GM20431 (cell line): ENCODE measurements around the gene OR5A2.
"Not testable (repeated sequence)": the region's sequence is repeated elsewhere in the genome, so short reads cannot be mapped to it uniquely, and the experiment has no call there.

Source experiments
- in situ Hi-C: fragments of 300-500 bp; cut with MseI, MboI; formaldehyde crosslinking; loops from one replicate; pipeline ENCODE4 v1.15.0; 2020; ENCODE audit warnings: low sequenced_read_pairs; ENCODE audit not compliant: unreplicated experiment

The OR5A2 gene

DNA sequence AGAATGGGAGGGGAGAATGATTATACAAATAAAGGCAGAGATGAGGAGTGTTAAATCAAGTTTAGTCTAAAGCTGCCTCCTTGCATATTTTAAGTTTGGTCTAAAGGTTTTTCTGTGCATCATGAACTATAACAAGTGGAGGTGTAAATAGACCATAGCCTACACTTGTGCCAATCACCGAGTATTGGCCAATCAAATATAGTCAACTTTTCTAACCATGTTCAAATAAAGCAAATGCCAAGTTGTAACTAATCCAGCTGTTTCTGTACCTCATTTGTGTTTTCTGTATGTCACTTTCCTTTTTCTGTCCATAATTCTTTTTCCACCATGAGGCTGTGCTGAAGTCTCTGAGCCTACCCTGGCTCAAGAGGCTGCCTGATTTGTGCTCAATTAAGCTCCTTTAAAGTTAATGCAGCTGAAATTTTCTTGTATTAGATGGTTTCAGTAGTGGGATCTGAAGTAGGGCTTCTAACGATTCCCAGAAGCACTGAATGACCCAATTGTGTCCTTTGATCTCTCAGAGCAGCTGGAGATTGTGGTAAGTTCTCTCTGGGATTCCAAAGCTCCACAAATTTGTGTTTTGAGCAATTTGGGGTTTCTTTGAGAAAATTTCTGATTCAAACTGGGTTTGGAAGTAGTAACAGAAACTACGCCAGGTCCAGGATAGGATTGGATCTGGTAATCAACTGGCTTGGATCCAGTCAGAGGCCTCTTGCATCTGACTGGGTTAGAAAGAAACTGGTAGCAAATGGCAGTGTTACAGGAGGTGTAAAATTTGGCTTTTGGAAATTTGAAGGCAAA, 25.6 kb downstream of the OR5A2 start:
- in situ Hi-C loops, result no loop called here

DNA sequence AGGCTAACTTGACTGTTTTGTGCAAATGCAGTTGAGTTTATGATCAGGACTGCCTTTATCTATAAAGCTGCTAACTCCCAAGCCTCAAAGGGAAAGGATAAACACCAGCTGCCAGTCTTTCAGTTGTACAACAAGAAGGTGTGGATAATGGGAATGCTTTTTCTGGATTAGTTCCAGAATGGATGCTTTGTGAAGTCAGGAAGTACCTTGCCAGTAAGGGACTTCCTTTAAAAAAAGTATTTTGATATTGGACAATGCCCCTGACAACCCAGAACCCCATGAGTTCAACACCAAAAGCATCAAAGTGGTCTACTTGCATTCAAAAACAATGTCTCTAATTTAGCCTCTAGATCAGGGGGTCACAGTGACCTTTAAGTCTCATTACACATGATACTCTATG, 32.0 kb downstream of the OR5A2 start:
- in situ Hi-C loops, result no loop called here

DNA sequence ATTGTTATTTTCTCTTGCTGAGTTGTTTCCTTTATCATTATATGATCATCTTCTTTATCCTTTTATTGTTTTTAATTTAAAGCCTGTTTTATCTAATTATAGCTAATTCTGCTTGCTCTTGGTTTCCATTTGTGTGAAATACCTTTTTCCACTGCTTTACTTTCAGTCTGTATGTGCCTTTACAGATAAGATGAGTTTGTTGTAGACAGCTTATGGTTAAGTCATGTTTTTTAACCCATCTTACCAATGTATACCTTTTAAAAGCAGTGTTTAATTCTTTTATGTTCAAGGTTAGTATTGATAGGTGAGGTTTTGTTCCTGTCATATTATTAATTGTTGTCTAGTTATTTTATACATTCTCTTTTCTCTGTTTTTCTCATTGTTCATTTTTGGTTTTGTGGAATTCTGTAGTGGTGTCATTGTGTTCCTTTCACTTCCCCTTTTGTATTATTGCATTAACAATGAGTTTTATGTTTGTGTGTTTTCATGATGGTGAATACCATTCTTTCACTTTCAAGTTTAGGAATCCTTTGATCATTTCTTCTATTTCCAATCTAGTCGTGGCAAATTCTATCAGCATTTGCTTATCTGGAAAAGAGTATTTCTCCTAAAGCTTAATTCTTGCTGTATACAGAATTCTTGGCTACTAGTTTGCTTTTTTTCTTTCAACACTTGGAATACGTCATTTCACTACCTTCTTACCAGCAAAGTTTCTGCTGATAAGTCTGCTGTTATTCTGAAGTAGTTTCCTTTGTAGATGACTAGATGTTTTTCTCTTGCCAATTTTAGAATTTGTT, 45.8 kb downstream of the OR5A2 start:
- in situ Hi-C loops, result no loop called here

DNA sequence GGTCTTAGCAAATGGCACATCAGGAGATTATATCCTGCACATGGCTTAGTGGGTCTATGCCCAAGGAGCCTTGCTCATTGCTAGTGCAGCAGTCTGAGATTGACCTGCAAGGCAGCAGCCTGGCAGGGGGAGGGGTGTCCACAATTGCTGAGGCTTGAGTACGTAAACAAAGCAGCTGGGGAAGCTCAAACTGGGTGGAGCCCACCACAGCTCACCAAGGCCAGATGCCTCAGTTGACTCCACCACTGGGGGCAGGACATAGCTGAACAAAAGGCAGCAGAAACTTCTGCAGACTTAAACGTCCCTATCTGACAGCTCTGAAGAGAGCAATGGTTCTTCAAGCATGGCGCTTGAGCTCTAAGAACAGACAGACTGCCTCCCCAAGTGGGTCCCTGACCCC, 53.9 kb downstream of the OR5A2 start:
- in situ Hi-C loops, result not testable (repeated sequence)

DNA sequence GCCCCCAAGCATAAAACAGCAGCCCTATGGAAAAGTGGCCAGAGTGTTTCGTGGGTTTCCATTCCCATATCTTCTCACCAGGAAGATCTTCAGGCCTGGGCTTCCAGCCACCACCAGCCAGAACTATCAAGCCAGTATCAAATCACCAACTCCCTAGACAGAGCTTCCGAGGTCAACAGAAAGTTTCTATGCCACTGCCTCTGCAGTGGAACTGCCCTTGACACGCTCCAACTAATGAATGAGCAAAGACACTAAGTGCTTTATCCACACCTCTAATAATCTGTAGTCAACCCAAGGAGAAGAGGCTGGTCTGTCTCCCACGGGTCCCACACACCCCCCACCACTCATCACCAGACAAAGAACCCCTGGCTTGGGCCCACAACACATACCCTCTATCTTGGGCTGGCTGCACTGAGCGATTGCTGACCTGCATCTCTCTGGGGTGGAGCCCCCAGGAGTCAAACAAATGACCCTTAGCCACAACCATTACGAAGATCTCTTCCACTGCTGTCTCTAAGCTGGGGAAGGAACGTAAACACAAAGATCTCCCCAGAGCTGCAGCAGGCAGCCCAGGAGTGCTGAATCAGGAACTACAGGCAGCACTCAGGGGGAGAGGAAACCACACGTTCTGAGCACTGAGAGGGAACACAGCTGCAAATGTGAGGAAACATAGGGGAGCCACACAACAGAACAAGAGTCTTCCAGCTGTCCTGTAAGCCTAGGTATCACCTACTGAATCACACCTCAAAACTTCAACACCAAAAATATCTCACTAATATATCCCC, 57.8 kb downstream of the OR5A2 start:
- in situ Hi-C loops, result no loop called here
